ENCODE results near the gene DOCK4. TPM values are rescaled to one million over a fixed set of nuclear protein-coding genes. Genes with fewer than 3 reads are reported as not detected.

DOCK4 gene
- total and polyA plus RNA-seq, 2 of the 8 experiments (the other 6 are each of a cell fraction or from before 2014, with no cell fraction given): 5.1 to 23.6 TPM

- TF ChIP-seq HDAC2 (IDR thresholded peaks at IDR 0.05; ENCODE audit: borderline replicate concordance in 1 of 2, low read depth in 2 of 2, low read length in 2 of 2) (peak in 1 of 2 experiments; percentile 26; a peak in 1 of 4 replicates), SP2 (IDR thresholded peaks at IDR 0.05; ENCODE audit: low read length) (no peak), CREB1 (IDR thresholded peaks at IDR 0.05) (peak; percentile 78), TBP (IDR thresholded peaks at IDR 0.05; ENCODE audit: low read depth, low read length) (peak; percentile 52), YY1 (IDR thresholded peaks at IDR 0.05; ENCODE audit: low read depth, low read length) (peak; percentile 90), BCL11A (IDR thresholded peaks at IDR 0.05; ENCODE audit: low read depth in 2 of 2, low read length in 2 of 2) (no peak), FOSL1 (IDR thresholded peaks at IDR 0.05; ENCODE audit: insufficient read depth, low read depth, low read length) (no peak), CBX8 (IDR thresholded peaks at IDR 0.05; ENCODE audit: borderline replicate concordance, low read depth, low read length) (no peak), SP1 (IDR thresholded peaks at IDR 0.05; ENCODE audit: low read depth, low read length) (peak; percentile 77), CTCF (IDR thresholded peaks at IDR 0.05; ENCODE audit: control extremely low read depth in 1 of 3, insufficient read depth in 1 of 3, low read depth in 1 of 3, low read length in 3 of 3) (no peak), RNF2 (IDR thresholded peaks at IDR 0.05; ENCODE audit: borderline replicate concordance, low read depth, low read length, missing control alignments, poor library complexity, severe bottlenecking) (no peak), JUN (IDR thresholded peaks at IDR 0.05; ENCODE audit: low read depth, low read length) (no peak), MAFK (IDR thresholded peaks at IDR 0.05; ENCODE audit: low read depth, low read length) (no peak)
- TF ChIP-seq, protein P1, sequence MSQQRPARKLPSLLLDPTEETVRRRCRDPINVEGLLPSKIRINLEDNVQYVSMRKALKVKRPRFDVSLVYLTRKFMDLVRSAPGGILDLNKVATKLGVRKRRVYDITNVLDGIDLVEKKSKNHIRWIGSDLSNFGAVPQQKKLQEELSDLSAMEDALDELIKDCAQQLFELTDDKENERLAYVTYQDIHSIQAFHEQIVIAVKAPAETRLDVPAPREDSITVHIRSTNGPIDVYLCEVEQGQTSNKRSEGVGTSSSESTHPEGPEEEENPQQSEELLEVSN (IDR thresholded peaks at IDR 0.05): 0 out of 2 replicates have a peak, but pooled peaks have one; percentile 16
These were observed at the start of gene DOCK4, which contains the start of gene ZNF277 (continued) for GRCh38 chr7:112206238-112206990.

All from H1 (cell line).